MCF 10A (cell line): ENCODE measurements around the gene NRXN3. TPM values are rescaled to one million over a fixed set of nuclear protein-coding genes. Genes with fewer than 3 reads are reported as not detected.

Experiments used
- BruUV-seq: library from RNA; stranded (reverse); fragments of 400-500 nt; replicated peaks from 2 replicates; lab custom pipeline; 2021; lab: Mats Ljungman, UMichigan
- CTCF ChIA-PET: fragments of 300-600 bp; sonication (Branson Sonifier 250); formaldehyde crosslinking; extraction: SDS; loops from one replicate; lab custom pipeline; 2021; ENCODE audit warnings: antibody characterized with exemption, inconsistent platforms; lab: Yijun Ruan, JAX
- POLR2A ChIA-PET: fragments of 300-600, 350-650 bp; sonication (Branson Sonifier 250); formaldehyde crosslinking; extraction: SDS; loops from one replicate; lab custom pipeline; 2020; ENCODE audit warnings: antibody characterized with exemption, inconsistent platforms; lab: Yijun Ruan, JAX
- DNase-seq: peaks from one replicate; pipeline ENCODE4 v3.0.0-alpha.2; 2018; ENCODE audit not compliant: unreplicated experiment
- H3K27ac Mint-ChIP-seq: one replicate; pipeline ENCODE4 v1.8.0; 2022; ENCODE audit warnings: mild to moderate bottlenecking, low read depth, mixed read lengths; ENCODE audit not compliant: unreplicated experiment
- H3K27me3 Mint-ChIP-seq: one replicate; pipeline ENCODE4 v1.8.0; 2022; ENCODE audit warnings: mixed read lengths; ENCODE audit not compliant: insufficient read depth, unreplicated experiment
- H3K36me3 Mint-ChIP-seq: one replicate; pipeline ENCODE4 v1.8.0; 2022; ENCODE audit warnings: mild to moderate bottlenecking, moderate library complexity, mixed read lengths; ENCODE audit not compliant: insufficient read depth, unreplicated experiment
- H3K4me1 Mint-ChIP-seq: one replicate; pipeline ENCODE4 v1.8.0; 2022; ENCODE audit warnings: mixed read lengths; ENCODE audit not compliant: insufficient read depth, unreplicated experiment
- H3K4me3 Mint-ChIP-seq: one replicate; pipeline ENCODE4 v1.8.0; 2022; ENCODE audit warnings: mild to moderate bottlenecking, moderate library complexity, mixed read lengths; ENCODE audit not compliant: unreplicated experiment
- H3K9me3 Mint-ChIP-seq: one replicate; pipeline ENCODE4 v1.8.0; 2022; ENCODE audit warnings: mixed read lengths; ENCODE audit not compliant: unreplicated experiment
- intact Hi-C: fragments of 100-400 bp; cut with micrococcal nuclease; formaldehyde crosslinking; loops from 2 replicates; pipeline ENCODE4 v1.14.1; 2022
- total RNA-seq: library from RNA; stranded (reverse); gene quantifications from 2 replicates; pipeline ENCODE4 v1.2.3, GENCODE V29; 2022
- TF ChIP-seq, protein P1 (sequence below): fragments of 200-600 bp; IDR thresholded peaks from one replicate; pipeline ENCODE4 v1.8.0; 2022; ENCODE audit warnings: antibody characterized with exemption, mild to moderate bottlenecking; ENCODE audit not compliant: unreplicated experiment

The NRXN3 gene
- total RNA-seq, 1 experiment from 2014 or later: not detected

DNA sequence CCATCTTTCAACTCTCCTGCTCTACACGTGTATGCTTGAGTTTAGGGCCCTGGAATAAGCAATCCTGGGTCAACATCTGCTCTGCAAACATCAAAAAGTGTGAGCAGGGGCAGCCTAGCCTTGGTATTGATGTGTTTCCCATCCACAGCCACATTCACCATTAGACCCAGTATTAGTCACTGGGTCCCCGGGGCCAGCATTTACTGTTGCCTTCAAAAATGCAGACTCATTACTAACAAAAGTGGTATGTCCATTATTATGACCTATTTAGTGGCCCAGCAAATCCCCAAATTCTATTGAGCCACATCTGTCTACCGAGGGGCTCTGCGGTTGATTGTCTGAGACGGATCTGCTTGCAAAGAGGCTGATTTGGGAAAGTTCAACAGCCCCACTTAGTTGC, 1379.3 kb downstream of the NRXN3 start:
- Mint-ChIP-seq H3K36me3 (no peaks in the 10 kb centered on the region), H3K4me3 (no peak overlapping the region), H3K4me1 (no peaks in the 10 kb centered on the region), H3K27me3 (peaks cover 24% of the 10 kb centered on the region), H3K27ac (no peak overlapping the region), H3K9me3 (no peaks in the 10 kb centered on the region)
- DNase-seq: no peak
- ChIA-PET POLR2A (no interaction called here), CTCF (no interaction called here)
- BruUV-seq: no TSS peak
- intact Hi-C loops: loop anchor here (10.0 kb wide), 1 partner anchor 535 kb away; no protein-coding TSS in a partner anchor
- TF ChIP-seq, protein P1, sequence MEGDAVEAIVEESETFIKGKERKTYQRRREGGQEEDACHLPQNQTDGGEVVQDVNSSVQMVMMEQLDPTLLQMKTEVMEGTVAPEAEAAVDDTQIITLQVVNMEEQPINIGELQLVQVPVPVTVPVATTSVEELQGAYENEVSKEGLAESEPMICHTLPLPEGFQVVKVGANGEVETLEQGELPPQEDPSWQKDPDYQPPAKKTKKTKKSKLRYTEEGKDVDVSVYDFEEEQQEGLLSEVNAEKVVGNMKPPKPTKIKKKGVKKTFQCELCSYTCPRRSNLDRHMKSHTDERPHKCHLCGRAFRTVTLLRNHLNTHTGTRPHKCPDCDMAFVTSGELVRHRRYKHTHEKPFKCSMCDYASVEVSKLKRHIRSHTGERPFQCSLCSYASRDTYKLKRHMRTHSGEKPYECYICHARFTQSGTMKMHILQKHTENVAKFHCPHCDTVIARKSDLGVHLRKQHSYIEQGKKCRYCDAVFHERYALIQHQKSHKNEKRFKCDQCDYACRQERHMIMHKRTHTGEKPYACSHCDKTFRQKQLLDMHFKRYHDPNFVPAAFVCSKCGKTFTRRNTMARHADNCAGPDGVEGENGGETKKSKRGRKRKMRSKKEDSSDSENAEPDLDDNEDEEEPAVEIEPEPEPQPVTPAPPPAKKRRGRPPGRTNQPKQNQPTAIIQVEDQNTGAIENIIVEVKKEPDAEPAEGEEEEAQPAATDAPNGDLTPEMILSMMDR: no peak

DNA sequence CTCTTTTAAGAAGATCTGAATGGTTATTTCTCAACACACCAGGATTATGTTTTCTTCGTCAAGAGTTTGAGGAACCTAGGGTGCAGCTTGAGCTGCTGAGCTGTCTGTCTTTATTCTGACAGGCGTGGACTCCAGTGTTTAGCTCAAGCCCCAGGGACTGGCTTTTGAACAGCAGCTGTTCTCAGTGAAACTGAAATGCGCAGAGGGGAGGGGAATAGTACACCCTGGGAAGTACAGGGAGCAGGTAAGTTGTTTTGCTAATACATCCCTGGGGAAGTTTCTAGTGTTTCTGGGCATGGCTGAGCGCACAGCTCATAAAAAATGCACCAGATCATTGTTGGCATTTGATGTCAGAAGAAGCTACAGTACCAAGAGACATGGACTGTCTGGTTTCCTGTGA, 1381.3 kb downstream of the NRXN3 start:
- DNase-seq: no peak
- H3K4me1 Mint-ChIP-seq: no peaks in the 10 kb centered on the region
- H3K36me3 Mint-ChIP-seq: no peaks in the 10 kb centered on the region
- TF ChIP-seq, protein P1: no peak
- no TSS peak for BruUV-seq
- no peak overlapping the region for H3K27ac Mint-ChIP-seq
- intact Hi-C loops: no loop called here
- peaks cover 24% of the 10 kb centered on the region for H3K27me3 Mint-ChIP-seq
- ChIA-PET POLR2A (no interaction called here), CTCF (interaction anchor here (0.5 kb wide), 1 partner anchor 592 kb away, joined by 3 read pairs; no protein-coding TSS in a partner anchor)
- no peaks in the 10 kb centered on the region for H3K9me3 Mint-ChIP-seq
- no peak overlapping the region for H3K4me3 Mint-ChIP-seq

DNA sequence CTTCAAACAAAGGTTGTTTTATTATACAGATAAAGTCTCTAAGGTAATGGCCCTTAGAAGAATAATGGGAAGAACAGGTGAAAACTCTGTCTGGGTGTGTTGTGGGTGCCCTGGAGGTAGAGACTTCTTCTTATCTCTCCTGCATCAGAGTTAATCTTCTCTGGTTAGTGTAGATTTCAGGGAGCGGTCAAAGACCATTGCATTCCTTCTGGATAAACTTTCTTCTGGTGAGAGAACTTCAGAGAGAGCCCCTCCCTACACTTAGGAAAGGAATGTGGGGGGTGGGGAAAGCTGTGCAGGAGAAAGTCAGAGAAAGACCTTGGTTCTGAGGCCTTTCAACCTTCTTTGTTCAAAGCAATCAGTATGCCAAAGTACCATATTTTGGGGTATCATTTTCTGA, 1382.6 kb downstream of the NRXN3 start:
- TF ChIP-seq, protein P1: no peak
- Mint-ChIP-seq H3K4me3 (no peak overlapping the region), H3K9me3 (no peaks in the 10 kb centered on the region), H3K4me1 (no peaks in the 10 kb centered on the region), H3K36me3 (no peaks in the 10 kb centered on the region), H3K27me3 (peaks cover 24% of the 10 kb centered on the region), H3K27ac (no peak overlapping the region)
- no TSS peak for BruUV-seq
- CTCF ChIA-PET: no interaction called here
- no peak for DNase-seq
- intact Hi-C loops: no loop called here
- POLR2A ChIA-PET: no interaction called here

DNA sequence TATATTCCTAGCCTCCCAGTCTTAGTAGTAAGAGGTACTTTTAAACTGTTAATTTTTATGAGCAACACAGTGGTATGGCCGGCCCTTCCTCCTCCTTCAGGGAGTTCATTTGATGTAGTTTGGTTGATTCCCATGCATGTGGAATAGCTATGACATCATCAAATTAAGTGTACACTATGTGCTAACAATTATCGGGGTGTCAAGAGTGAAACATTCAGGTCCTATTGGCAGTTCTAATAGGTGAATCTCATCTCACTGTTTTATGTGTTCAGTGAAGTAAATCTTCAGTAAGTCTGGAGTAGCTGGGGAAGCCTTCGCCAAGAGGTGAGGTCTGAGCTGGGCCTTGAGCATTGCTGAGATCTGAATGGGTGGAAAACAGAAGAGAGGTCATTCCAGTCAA, 1384.6 kb downstream of the NRXN3 start:
- intact Hi-C loops: no loop called here
- Mint-ChIP-seq H3K36me3 (no peaks in the 10 kb centered on the region), H3K27ac (no peak overlapping the region), H3K27me3 (peaks cover 24% of the 10 kb centered on the region), H3K4me3 (no peak overlapping the region), H3K4me1 (no peaks in the 10 kb centered on the region), H3K9me3 (no peaks in the 10 kb centered on the region)
- POLR2A ChIA-PET: no interaction called here
- TF ChIP-seq, protein P1: no peak
- no peak for DNase-seq
- BruUV-seq: no TSS peak
- CTCF ChIA-PET: no interaction called here
